GM23248 (cell line): ENCODE results near the gene ZNF518B. TPM values are rescaled to one million over a fixed set of nuclear protein-coding genes. Genes with fewer than 3 reads are reported as not detected.
"Not testable (repeated sequence)": the region's sequence is repeated elsewhere in the genome, so short reads cannot be mapped to it uniquely, and the experiment has no call there.

ENCODE experiments used
- DNase-seq: peaks from one replicate; pipeline ENCODE4 v3.0.0-alpha.2; 2015
- H2AFZ ChIP-seq: fragments of 200-600 bp; sonication (generic); 2 replicates; pipeline ENCODE4 v1.6.1; 2016; ENCODE audit warnings: antibody characterized with exemption
- H3F3A ChIP-seq: fragments of 200-600 bp; sonication (generic); 2 replicates; pipeline ENCODE4 v1.6.1; 2016; ENCODE audit warnings: mild to moderate bottlenecking, antibody characterized with exemption, mixed run types; ENCODE audit not compliant: insufficient read depth
- H3K27ac ChIP-seq: fragments of 200-600 bp; sonication (generic); 2 replicates; pipeline ENCODE4 v1.5.1; 2016; ENCODE audit warnings: mild to moderate bottlenecking
- H3K27me3 ChIP-seq: fragments of 200-600 bp; sonication (generic); replicated peaks from 2 replicates; pipeline ENCODE4 v1.6.1; 2016; ENCODE audit warnings: mild to moderate bottlenecking; ENCODE audit not compliant: insufficient read depth
- H3K36me3 ChIP-seq: fragments of 200-600 bp; sonication (generic); 2 replicates; pipeline ENCODE4 v1.6.1; 2016; ENCODE audit warnings: low read depth, mild to moderate bottlenecking
- H3K4me1 ChIP-seq: fragments of 200-600 bp; sonication (generic); 2 replicates; pipeline ENCODE4 v1.6.1; 2016; ENCODE audit warnings: mild to moderate bottlenecking; ENCODE audit not compliant: insufficient read depth
- H3K4me2 ChIP-seq: fragments of 200-600 bp; sonication (generic); one replicate; pipeline ENCODE4 v1.6.1; 2016; ENCODE audit warnings: mild to moderate bottlenecking; ENCODE audit not compliant: unreplicated experiment
- H3K4me3 ChIP-seq: fragments of 200-600 bp; sonication (generic); 2 replicates; pipeline ENCODE4 v1.5.1; 2016; ENCODE audit warnings: mild to moderate bottlenecking
- H3K79me2 ChIP-seq: fragments of 200-600 bp; sonication (generic); 2 replicates; pipeline ENCODE4 v1.6.1; 2016; ENCODE audit warnings: mild to moderate bottlenecking; ENCODE audit not compliant: insufficient read depth
- H3K9ac ChIP-seq: fragments of 200-600 bp; sonication (generic); 2 replicates; pipeline ENCODE4 v1.6.1; 2016; ENCODE audit warnings: mild to moderate bottlenecking
- H3K9me2 ChIP-seq: fragments of 200-600 bp; sonication (generic); 2 replicates; pipeline ENCODE4 v1.6.1; 2016; ENCODE audit warnings: mixed run types, mild to moderate bottlenecking, moderate library complexity; ENCODE audit not compliant: insufficient read depth
- H3K9me3 ChIP-seq: fragments of 200-600 bp; sonication (generic); one replicate; pipeline ENCODE4 v1.6.1; 2017; ENCODE audit warnings: low read depth
- H4K20me1 ChIP-seq: fragments of 200-600 bp; sonication (generic); 2 replicates; pipeline ENCODE4 v1.6.0; 2016; ENCODE audit not compliant: insufficient read depth
- EZH2 ChIP-seq: fragments of 200-600 bp; sonication (generic); IDR thresholded peaks from 2 replicates; pipeline ENCODE4 v1.6.1; 2018; ENCODE audit warnings: antibody characterized with exemption, mild to moderate bottlenecking; ENCODE audit not compliant: insufficient read depth, poor library complexity, severe bottlenecking
- EZH2phosphoT487 ChIP-seq: fragments of 200-600 bp; sonication (generic); IDR thresholded peaks from 2 replicates; pipeline ENCODE4 v1.6.1; 2018; ENCODE audit warnings: antibody characterized with exemption, moderate library complexity, mild to moderate bottlenecking, low read depth; ENCODE audit not compliant: insufficient read depth
- WGBS, 2 experiments: methylation state at CpG; one replicate each; pipeline ENCODE4 v1.1.6; 2015 to 2017; ENCODE audit warnings: low lambda C conversion rate in 2 of 2, low coverage in 1 of 2; ENCODE audit errors: missing lambda C conversion rate in 2 of 2; 5-methylcytosine and 5-hydroxymethylcytosine counted together
- in situ Hi-C: fragments of 300-500 bp; cut with MboI; formaldehyde crosslinking; loops from 2 replicates; pipeline ENCODE4 v1.15.0; 2020
- polyA plus RNA-seq: library from polyadenylated mRNA; unstranded; fragments of >200 nt; fragmentation: Nextera tagmentation; extraction: Ambion mirVana; gene quantifications from 2 replicates; pipeline ENCODE4 v1.2.1, GENCODE V29; 2016
- total RNA-seq: library from RNA; depleted of rRNA; stranded (reverse); fragments of >200 nt; shearing (Covaris generic); gene quantifications from 2 replicates; pipeline ENCODE4 v1.2.3, GENCODE V29; 2014

ZNF518B gene
- total and polyA plus RNA-seq, 2 experiments from 2014 or later: 9.0 to 19.0 TPM

DNA sequence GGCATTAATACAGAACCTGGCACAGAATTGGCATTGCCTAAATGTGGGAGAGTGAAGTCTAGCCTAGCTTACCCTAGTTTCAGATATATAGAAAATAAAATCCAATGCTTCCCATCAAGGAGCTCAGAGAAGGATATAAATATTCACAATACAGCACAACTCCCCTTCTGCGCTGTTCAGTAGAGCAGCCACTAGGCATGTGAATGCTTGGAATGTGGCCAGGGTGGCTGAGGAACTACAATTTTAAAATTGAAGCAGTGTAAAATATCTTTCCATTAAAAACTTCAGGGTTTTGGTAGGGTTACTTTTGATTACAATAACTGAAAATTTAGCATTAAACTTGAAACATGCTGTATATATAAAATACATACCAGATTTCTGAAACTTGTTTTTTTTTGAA lies 19.5 kb downstream of the ZNF518B start:
- Histone ChIP-seq H3K4me1 (no peaks in the 10 kb centered on the region), H3K27me3 (no peaks in the 10 kb centered on the region), H3K9ac (no peak overlapping the region), H3K9me3 (no peaks in the 10 kb centered on the region), H3K9me2 (no peaks in the 10 kb centered on the region), H3K27ac (no peak overlapping the region), H2AFZ (no peak overlapping the region), H3F3A (0 out of 2 replicates have a peak, but pooled peaks cover 10% of the 10 kb centered on the region), H3K79me2 (no peaks in the 10 kb centered on the region), H3K4me3 (no peak overlapping the region), H4K20me1 (no peaks in the 10 kb centered on the region), H3K36me3 (no peaks in the 10 kb centered on the region), H3K4me2 (no peak overlapping the region)
- in situ Hi-C loops: no loop called here
- DNase-seq: peak; percentile 13
- no peak for TF ChIP-seq EZH2
- no peak for TF ChIP-seq EZH2phosphoT487
- WGBS, 2 experiments: 43 to 61% methylated on average over 1 of the region's 1 CpG

DNA sequence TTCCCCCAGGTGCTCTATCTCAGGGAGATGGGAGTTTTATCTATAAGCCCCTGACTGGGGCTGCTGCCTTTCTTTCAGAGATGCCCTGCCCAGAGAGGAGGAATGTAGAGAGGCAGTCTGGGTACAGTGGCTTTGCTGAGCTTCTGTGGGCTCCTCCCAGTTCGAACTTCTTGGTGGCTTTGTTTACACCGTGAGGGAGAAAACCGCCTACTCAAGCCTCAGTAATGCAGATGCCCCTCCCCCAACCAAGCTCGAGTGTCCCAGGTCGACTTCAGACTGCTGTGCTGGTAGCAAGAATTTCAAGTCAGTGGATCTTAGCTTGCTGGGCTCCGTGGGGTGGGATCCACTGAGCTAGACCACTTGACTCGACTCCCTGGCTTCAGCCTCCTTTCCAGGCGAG lies 29.5 kb downstream of the ZNF518B start:
- H4K20me1 ChIP-seq, H3K27me3 ChIP-seq, H3K27ac ChIP-seq, H3K9me3 ChIP-seq, H3K79me2 ChIP-seq, DNase-seq, H3K4me3 ChIP-seq, H3K9ac ChIP-seq, H3K4me2 ChIP-seq, H3F3A ChIP-seq, H3K4me1 ChIP-seq, H2AFZ ChIP-seq, H3K9me2 ChIP-seq, H3K36me3 ChIP-seq, in situ Hi-C loops: not testable (repeated sequence)
- WGBS, 2 experiments: 73% methylated on average over 8 of the region's 8 CpGs

DNA sequence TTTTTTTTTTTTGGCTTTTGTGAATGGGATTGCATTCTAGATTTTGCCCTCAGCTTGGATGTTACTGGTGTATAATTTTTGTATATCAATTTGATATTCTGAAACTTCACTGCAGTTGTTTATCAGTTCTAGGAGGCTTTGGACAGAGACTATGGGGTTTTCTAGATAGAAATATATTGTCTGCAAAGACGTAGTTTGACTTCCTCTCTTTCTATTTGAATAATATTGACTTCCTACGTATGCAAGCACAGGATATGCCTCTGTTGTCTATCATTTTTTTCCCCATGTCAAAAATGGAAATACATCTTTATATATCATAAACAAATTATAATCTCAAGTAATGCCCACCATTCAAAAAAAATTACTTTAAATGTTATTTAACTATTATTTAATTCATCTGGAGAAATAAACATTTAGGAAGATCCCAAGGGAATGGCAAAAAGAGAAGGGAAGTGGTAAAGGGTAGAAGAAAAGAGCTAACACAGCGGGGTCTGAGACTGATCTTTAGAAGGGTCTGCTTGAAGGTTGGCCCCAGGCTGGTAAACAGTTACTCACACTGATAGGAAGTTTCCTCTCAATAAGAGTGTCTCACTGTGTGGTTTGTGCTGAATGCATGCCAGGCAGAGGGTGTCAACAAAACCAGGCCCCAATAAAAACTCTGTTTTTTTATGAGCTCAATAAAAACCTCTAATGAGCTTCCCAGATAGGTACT lies 35.7 kb downstream of the ZNF518B start:
- H3K36me3 ChIP-seq: no peaks in the 10 kb centered on the region
- H3K4me3 ChIP-seq: no peak overlapping the region
- no peaks in the 10 kb centered on the region for H3K4me1 ChIP-seq
- H3K27me3 ChIP-seq: no peaks in the 10 kb centered on the region
- no peak for TF ChIP-seq EZH2
- no peak for TF ChIP-seq EZH2phosphoT487
- no peaks in the 10 kb centered on the region for H3K79me2 ChIP-seq
- H3K9me2 ChIP-seq: no peaks in the 10 kb centered on the region
- H2AFZ ChIP-seq: no peak overlapping the region
- WGBS, 2 experiments: 51 to 52% methylated on average over 3 of the region's 3 CpGs
- H3K27ac ChIP-seq: no peak overlapping the region
- no peak for DNase-seq
- H3K9me3 ChIP-seq: no peaks in the 10 kb centered on the region
- no peak overlapping the region for H3K9ac ChIP-seq
- H4K20me1 ChIP-seq: no peaks in the 10 kb centered on the region
- H3K4me2 ChIP-seq: no peak overlapping the region
- in situ Hi-C loops: loop anchor here (25.0 kb wide), 1 partner anchor 116 kb away; no protein-coding TSS in a partner anchor
- H3F3A ChIP-seq: no peaks in the 10 kb centered on the region

DNA sequence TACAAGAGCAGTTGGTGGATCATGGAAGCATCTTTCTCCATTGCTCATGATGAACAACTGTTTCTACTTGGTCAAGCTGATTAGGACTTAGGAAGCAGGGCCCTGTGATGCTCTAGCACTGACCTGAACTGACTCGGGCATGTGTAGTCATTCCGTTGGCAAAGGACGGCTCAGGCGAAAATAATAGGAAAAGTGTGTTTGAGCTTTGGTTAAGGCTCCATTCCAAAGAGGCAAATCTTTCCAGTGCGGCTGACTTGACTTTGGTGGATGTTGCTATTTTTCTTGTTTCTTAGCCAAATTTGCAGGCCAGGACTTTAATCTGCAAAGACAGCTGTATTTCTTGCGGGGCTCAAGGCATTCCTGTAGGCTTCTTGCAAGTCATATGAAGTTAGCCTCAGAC lies 39.5 kb downstream of the ZNF518B start:
- no peaks in the 10 kb centered on the region for H3K9me2 ChIP-seq
- in situ Hi-C loops: loop anchor here (25.0 kb wide), 1 partner anchor 120 kb away; no protein-coding TSS in a partner anchor
- no peaks in the 10 kb centered on the region for H3K36me3 ChIP-seq
- no peaks in the 10 kb centered on the region for H4K20me1 ChIP-seq
- 17 to 27% methylated on average over 6 of the region's 6 CpGs for WGBS, 2 experiments
- H3K27ac ChIP-seq: no peak overlapping the region
- no peaks in the 10 kb centered on the region for H3K9me3 ChIP-seq
- no peaks in the 10 kb centered on the region for H3K4me1 ChIP-seq
- no peaks in the 10 kb centered on the region for H3F3A ChIP-seq
- H2AFZ ChIP-seq: no peak overlapping the region
- DNase-seq: peak; percentile 3
- H3K27me3 ChIP-seq: no peaks in the 10 kb centered on the region
- no peak overlapping the region for H3K9ac ChIP-seq
- H3K4me3 ChIP-seq: no peak overlapping the region
- no peak overlapping the region for H3K4me2 ChIP-seq
- no peaks in the 10 kb centered on the region for H3K79me2 ChIP-seq
- TF ChIP-seq EZH2phosphoT487: no peak
- no peak for TF ChIP-seq EZH2

DNA sequence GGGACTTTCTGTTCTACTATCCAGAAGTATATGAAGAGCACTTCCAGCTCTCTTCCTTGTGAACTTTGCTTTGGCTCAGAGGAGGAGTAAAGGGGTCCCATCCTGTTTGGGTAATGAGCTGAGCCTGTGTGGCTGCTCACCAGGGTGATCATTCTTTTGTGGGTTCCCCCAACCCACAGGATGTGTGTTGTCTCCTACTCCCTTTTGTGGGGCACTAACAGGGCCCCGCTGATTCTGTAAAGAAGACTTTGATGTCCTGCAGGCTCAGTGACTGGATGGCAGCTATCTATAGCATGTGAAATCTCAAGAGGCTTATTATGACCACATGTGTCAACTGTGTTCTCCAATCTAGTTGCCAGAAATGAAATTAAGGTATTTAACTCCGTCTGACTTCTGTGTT lies 40.8 kb downstream of the ZNF518B start:
- in situ Hi-C loops: loop anchor here (25.0 kb wide), 1 partner anchor 121 kb away; no protein-coding TSS in a partner anchor
- H3F3A ChIP-seq: no peaks in the 10 kb centered on the region
- H3K79me2 ChIP-seq: no peaks in the 10 kb centered on the region
- H3K9me2 ChIP-seq: no peaks in the 10 kb centered on the region
- H3K36me3 ChIP-seq: no peaks in the 10 kb centered on the region
- no peaks in the 10 kb centered on the region for H3K9me3 ChIP-seq
- H3K4me2 ChIP-seq: no peak overlapping the region
- no peaks in the 10 kb centered on the region for H4K20me1 ChIP-seq
- no peaks in the 10 kb centered on the region for H3K27me3 ChIP-seq
- H3K4me1 ChIP-seq: no peaks in the 10 kb centered on the region
- WGBS, 2 experiments: 44 to 52% methylated on average over 2 of the region's 2 CpGs
- DNase-seq: no peak
- H3K4me3 ChIP-seq: no peak overlapping the region
- no peak overlapping the region for H3K9ac ChIP-seq
- TF ChIP-seq EZH2 (no peak), EZH2phosphoT487 (no peak)
- H3K27ac ChIP-seq: no peak overlapping the region
- H2AFZ ChIP-seq: no peak overlapping the region
